Erythroblast (primary cell): Measurements from ENCODE around the gene DHRS7B.

Source experiments
- GATA1 ChIP-seq: IDR thresholded peaks from 2 replicates; pipeline ENCODE4 v1.6.1; 2011; ENCODE audit warnings: low read depth, mild to moderate bottlenecking, control low read depth, low read length, moderate library complexity
- POLR2A ChIP-seq: IDR thresholded peaks from 2 replicates; pipeline ENCODE4 v1.6.1; 2011; ENCODE audit warnings: mild to moderate bottlenecking, low read length

GRCh38 chr17:21170809-21171208 is 44.0 kb downstream of the DHRS7B start:
- TF ChIP-seq POLR2A: no peak
- no peak for TF ChIP-seq GATA1
